Endothelial cell of hepatic sinusoid (primary cell): Measurements from ENCODE around the gene VANGL2.

ENCODE experiments used
- in situ Hi-C: cut with HindIII; loops from 2 replicates; pipeline ENCODE4 v1.10.0; 2017; ENCODE audit warnings: low sequenced_read_pairs

The VANGL2 gene

GRCh38 chr1:160400223-160400645 lies at the start of gene VANGL2:
VANGL2 (plus strand) TSS chr1:160400564; CDS start chr1:160415838, 15,274 bp downstream.
- in situ Hi-C loops = no loop called here

GRCh38 chr1:160351629-160352028 lies 48.7 kb upstream of the VANGL2 start:
- in situ Hi-C loops = loop anchor here (10.0 kb wide), 1 partner anchor 427 kb away; the partner anchor contains the start of gene TAGLN2

DNA sequence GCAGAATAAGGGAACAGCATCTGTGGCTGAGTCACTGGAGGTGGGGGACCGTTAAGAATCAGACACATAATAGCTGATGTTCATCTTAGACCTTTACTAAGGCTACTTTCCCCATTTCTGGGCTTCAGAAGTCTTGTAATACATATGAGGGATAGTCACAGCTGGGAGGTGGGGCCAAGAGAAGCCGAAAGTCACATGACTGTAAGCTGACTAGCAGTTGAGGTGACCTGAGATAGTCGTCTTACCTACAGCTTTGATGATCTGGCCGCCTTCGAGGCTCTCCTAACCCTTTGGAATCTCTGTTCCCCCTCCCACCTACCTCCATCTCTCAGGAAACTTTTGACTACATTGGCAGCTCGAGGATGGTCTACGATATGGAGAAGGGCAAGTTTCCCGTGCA lies 47.8 kb upstream of the VANGL2 start:
- in situ Hi-C loops = loop anchor here (10.0 kb wide), 1 partner anchor 428 kb away; the partner anchor contains the start of gene TAGLN2

DNA sequence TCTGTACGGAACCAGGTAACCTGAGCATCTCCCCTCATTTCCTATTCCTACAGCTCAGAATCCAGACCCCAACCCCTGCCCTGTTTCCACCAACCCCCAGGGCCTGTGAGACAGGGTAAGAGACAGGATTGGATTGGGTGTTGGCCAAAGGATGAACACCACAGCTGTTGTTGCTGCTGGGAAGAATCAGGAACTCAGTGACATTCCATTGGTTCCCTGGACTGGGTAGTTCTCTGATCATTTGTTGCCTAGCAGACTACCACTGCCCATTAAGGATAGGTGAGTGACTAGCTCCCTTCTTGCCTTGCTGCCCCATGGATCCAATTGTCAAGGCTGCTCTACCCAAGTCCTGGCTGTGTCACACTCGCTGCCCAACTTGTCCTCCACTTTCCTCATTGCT lies 47.1 kb upstream of the VANGL2 start:
- in situ Hi-C loops = loop anchor here (10.0 kb wide), 1 partner anchor 428 kb away; the partner anchor contains the start of gene TAGLN2

- in situ Hi-C loops = loop anchor here (10.0 kb wide), 1 partner anchor 430 kb away; the partner anchor contains the start of gene TAGLN2
Observed at GRCh38 chr1:160354388-160354985, 45.9 kb upstream of the VANGL2 start.

DNA sequence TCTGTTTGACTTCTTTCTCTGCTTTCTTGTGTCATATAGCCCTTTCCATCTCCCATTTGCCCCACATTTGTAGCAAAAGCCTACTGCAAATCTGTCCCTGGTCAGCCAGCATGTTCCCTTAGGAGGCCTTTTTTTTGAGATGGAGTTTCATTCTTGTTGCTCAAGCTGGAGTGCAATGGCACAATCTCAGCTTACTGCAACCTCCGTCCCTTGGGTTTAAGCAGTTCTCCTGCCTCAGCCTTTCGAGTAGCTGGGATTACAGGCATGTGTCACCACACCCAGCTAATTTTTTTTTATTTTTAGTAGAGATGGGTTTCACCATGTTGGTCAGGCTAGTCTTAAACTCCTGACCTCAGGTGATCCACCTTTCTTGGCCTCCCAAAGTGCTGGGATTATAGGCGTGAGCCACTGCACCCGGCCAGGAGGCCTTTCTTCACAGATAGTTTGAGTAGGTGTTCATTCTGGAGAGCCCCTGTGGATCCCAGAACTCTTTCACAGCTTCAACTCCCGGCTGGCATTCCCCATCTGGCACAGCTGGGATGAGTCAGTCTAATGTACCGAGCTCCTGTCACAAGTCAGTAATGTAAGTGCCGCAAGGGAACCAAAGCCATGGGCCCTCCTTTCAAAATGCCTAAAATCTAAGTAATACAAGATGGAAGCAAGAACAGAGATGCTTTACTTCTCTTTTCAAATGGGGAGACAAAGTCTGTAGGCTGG lies 42.9 kb upstream of the VANGL2 start:
- in situ Hi-C loops = loop anchor here (10.0 kb wide), 1 partner anchor 433 kb away; the partner anchor contains the start of gene TAGLN2

DNA sequence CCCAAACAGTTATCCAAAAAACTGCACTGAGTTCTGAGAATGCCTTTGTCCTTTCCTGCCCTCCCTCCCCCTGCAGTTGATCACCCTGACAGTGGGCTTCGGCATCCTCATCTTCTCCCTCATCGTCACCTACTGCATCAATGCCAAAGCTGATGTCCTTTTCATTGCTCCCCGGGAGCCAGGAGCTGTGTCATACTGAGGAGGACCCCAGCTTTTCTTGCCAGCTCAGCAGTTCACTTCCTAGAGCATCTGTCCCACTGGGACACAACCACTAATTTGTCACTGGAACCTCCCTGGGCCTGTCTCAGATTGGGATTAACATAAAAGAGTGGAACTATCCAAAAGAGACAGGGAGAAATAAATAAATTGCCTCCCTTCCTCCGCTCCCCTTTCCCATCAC lies 42.3 kb upstream of the VANGL2 start:
- in situ Hi-C loops = loop anchor here (10.0 kb wide), 1 partner anchor 433 kb away; the partner anchor contains the start of gene TAGLN2

DNA sequence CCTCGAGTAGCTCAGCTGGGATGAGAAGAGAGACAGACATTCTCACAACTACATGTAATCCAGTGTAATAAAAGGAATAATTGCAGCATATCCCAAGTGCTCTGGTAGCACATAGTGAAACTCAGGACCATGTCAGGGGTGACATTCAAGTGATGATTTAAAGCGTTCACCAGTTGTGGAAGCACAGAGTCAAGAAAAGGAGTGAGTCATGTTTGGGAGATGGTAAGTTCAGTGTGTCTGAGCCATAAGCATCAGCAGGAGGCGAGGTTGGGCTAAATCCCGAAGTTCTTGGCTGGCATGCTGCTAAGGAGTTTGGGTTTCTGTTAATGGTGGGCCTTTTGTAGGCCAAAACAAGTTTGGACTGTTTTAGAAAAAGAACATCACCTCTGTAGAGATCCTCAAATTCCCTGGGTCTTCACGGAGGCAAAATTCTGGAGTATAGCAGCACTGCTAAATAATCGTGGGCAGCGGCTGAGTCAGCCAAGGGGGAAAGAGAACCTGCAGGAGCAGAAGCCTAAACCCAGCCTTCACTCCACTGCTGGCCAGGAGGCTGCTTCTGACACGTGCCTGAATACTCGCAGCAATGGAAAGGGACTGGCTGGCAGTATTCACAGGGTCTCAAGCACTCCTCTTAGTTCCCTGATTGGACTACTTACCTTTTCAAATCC lies 40.7 kb upstream of the VANGL2 start:
- in situ Hi-C loops = loop anchor here (10.0 kb wide), 1 partner anchor 435 kb away; the partner anchor contains the start of gene TAGLN2

DNA sequence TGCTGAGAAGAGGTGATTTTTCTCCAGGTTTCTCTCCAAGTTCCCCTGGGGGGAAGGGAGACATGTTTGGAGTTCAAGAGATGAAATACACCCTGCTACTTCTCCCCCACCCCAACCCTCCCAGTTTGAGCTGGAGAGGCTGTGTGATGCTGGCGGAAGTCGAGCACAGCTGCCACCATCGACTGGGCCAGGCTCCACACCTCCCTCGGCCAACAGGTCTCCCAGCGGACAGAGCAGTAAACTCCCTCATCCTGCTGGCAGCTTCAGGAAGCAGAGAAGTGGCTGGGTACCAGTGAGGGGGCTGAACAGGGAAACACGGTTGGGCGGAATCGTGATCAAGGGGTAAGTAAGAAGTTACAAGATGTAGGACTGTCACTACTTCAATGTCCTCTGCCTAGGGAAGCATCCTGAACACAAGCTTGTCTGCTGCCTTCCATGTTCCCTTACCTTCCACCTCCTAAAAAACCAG lies 40.1 kb upstream of the VANGL2 start:
- in situ Hi-C loops = no loop called here

GRCh38 chr1:160361199-160361598 lies 39.2 kb upstream of the VANGL2 start:
- in situ Hi-C loops = no loop called here

- in situ Hi-C loops = no loop called here
Observed at GRCh38 chr1:160361814-160362167, 38.6 kb upstream of the VANGL2 start.

DNA sequence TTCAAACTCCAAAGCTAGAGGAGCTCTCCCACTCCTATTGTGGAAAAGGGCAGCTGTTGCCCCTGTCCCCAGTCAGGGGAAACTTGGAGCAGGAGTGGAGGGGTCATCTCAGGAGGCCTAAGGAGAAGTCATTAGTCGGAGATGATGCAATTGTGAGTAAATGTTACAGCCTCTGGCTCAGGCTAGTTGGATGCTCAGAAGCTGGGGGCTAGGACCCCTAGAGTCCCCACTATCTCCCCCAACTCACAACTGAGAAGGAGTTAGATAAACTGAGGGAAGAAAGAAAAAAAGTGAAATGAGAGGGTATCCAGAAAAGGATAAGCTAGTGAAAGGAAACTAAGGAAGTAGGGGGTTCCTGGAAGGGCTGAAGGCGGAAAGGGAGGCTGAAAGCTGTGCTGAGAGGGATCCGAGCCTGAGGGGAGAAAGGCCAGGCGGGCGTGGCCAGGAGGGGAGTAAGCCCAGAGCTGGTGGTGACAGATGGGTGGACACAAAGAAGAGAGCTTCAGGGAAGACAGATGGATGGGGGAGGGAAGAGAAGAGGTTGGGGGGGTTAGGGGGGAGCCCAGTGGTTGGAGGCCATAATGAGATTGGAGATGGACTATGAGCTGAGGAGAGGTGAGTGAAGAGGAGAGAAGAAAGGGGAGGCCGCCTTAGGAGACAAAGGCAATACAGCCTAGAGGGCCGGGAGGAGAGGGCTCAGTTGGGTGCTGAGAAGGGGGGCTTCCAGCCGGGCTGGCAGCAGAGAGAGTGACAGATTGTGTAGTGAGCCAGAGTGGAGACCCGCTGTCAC lies 38.0 kb upstream of the VANGL2 start:
- in situ Hi-C loops = no loop called here

- in situ Hi-C loops = no loop called here
Observed at GRCh38 chr1:160363010-160363409, 37.4 kb upstream of the VANGL2 start.

GRCh38 chr1:160363951-160364735 lies 36.2 kb upstream of the VANGL2 start:
- in situ Hi-C loops = no loop called here

DNA sequence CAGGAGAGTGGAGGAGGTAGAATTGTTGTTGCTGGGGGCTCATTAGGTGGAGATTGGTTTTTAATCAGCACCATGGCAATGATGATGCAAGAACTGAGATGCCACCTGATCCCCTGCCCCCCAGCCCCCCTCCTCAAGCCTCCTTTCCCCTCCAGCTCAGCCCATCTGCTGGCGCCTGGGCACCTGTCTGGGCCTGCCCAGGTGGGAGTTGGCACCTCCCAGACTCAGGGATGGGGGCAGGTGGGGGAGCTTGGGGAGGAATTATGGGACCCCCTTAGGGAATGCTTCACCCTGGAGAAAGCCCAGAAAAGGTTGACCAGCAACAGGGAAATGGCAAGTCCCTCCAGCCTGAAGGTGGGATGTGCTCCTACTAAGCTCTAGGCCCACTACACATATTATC lies 35.0 kb upstream of the VANGL2 start:
- in situ Hi-C loops = no loop called here

- in situ Hi-C loops = no loop called here
Observed at GRCh38 chr1:160366731-160367515, 33.4 kb upstream of the VANGL2 start, which contains the start of gene NHLH1. NHLH1 (plus strand) TSS chr1:160367071; CDS start chr1:160370732, 3,661 bp downstream.

DNA sequence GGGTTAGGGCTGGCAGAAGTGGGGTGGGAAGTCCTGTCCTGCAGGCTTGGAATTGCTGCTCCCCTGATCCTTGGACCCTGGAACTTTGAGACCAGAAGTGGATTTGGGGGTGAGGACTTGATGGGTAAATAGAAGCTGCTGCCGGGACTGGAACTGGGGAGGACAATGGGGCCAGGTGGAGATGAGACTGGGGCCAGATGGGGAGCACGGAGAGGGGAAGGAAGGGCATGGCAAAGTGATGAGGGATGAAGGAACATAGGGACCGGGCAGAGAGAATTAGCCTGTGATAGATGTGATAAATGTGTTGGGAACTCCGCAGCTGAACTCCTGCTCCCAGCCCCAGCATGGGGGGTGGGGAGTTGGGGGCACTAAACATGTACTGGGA lies 32.9 kb upstream of the VANGL2 start:
- in situ Hi-C loops = no loop called here

- in situ Hi-C loops = no loop called here
Observed at GRCh38 chr1:160367934-160368923, 32.1 kb upstream of the VANGL2 start.
